GM23338 (cell line): ENCODE measurements around the gene ETV5.

Experiments used
- CREB1 ChIP-seq: fragments of 250-450 bp; sonication (Bioruptor Pico); IDR thresholded peaks from 2 replicates; pipeline ENCODE4 v1.5.0; 2020; ENCODE audit warnings: low read depth, mild to moderate bottlenecking, moderate library complexity
- EZH2 ChIP-seq: fragments of 200-600 bp; sonication (generic); IDR thresholded peaks from one replicate; pipeline ENCODE4 v1.8.0; 2017; ENCODE audit warnings: antibody characterized with exemption, mild to moderate bottlenecking, low read depth; ENCODE audit not compliant: unreplicated experiment
- EZH2phosphoT487 ChIP-seq: fragments of 200-600 bp; sonication (generic); IDR thresholded peaks from one replicate; pipeline ENCODE4 v1.8.1; 2018; ENCODE audit warnings: antibody characterized with exemption; ENCODE audit not compliant: unreplicated experiment
- JUNB ChIP-seq: IDR thresholded peaks from one replicate; pipeline ENCODE4 v1.6.1; 2016; ENCODE audit warnings: antibody characterized with exemption; ENCODE audit not compliant: unreplicated experiment
- NANOG ChIP-seq: IDR thresholded peaks from 2 replicates; pipeline ENCODE4 v1.6.1; 2016; ENCODE audit warnings: antibody characterized with exemption, borderline replicate concordance
- POLR2AphosphoS5 ChIP-seq: IDR thresholded peaks from 2 replicates; pipeline ENCODE4 v1.6.1; 2016; ENCODE audit warnings: antibody characterized with exemption, low read depth
- STAT1 ChIP-seq: IDR thresholded peaks from one replicate; pipeline ENCODE4 v1.6.1; 2016; ENCODE audit warnings: antibody characterized with exemption; ENCODE audit not compliant: unreplicated experiment
- ZNF331 ChIP-seq: fragments of 250-450 bp; sonication (Bioruptor Pico); IDR thresholded peaks from 2 replicates; pipeline ENCODE4 v1.5.0; 2020; ENCODE audit warnings: low read depth, mild to moderate bottlenecking, moderate library complexity
- TF ChIP-seq, protein P1 (sequence below), 2 experiments: fragments of 200-600 bp in 1 of 2; sonication (generic) in 1 of 2; conservative IDR thresholded peaks; 2 replicates each; pipeline versions ENCODE4 v1.5.1 to v1.6.1; 2016 to 2017; ENCODE audit warnings: antibody characterized with exemption in 2 of 2, low read depth in 2 of 2, mild to moderate bottlenecking in 2 of 2, moderate library complexity in 1 of 2
- TF ChIP-seq, protein P2 (sequence below): IDR thresholded peaks from one replicate; pipeline ENCODE4 v1.6.1; 2018; ENCODE audit warnings: antibody characterized with exemption; ENCODE audit not compliant: unreplicated experiment
- TF ChIP-seq, protein P3 (sequence below): IDR thresholded peaks from 2 replicates; pipeline ENCODE4 v1.6.1; 2016; ENCODE audit warnings: antibody characterized with exemption
- TF ChIP-seq, protein P4 (sequence below): fragments of 250-450 bp; sonication (Bioruptor Pico); IDR thresholded peaks from 2 replicates; pipeline ENCODE4 v1.5.0; 2020; ENCODE audit warnings: mild to moderate bottlenecking, moderate library complexity

DNA sequence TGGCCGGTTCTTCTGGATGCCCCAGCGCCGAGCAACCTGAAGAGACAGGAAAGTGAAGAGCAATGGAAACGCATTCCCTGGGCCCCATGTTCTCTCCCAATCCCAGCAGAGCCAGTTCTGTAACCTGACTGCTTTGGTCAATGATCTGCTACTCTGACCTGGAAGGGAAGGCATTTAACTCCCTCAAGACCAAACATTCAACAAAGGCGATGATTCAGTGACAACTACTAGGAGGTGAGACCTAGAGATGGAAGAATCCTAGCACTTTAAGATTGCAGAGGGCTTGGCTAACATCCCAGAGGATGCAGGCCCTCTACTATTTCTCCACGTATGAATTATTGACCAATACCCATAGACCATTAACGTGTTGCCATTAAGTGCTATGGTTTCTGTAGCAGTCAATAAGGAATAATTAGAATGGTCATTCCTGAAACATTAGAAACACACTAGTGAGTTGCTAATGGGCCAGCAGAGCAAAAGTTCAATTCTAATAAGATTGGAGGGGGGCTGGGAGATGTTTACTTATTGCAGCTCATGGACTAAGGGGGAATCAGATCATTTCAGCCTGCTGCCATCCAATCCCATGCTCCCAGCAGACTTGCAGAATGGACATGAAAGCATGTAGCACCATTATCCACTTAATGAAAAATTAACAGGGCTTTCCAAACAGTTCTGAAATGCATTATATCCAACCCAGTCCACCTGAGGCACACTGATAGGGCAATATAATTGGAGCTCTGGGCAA lies 56.6 kb downstream of the ETV5 start:
- TF ChIP-seq, protein P1, sequence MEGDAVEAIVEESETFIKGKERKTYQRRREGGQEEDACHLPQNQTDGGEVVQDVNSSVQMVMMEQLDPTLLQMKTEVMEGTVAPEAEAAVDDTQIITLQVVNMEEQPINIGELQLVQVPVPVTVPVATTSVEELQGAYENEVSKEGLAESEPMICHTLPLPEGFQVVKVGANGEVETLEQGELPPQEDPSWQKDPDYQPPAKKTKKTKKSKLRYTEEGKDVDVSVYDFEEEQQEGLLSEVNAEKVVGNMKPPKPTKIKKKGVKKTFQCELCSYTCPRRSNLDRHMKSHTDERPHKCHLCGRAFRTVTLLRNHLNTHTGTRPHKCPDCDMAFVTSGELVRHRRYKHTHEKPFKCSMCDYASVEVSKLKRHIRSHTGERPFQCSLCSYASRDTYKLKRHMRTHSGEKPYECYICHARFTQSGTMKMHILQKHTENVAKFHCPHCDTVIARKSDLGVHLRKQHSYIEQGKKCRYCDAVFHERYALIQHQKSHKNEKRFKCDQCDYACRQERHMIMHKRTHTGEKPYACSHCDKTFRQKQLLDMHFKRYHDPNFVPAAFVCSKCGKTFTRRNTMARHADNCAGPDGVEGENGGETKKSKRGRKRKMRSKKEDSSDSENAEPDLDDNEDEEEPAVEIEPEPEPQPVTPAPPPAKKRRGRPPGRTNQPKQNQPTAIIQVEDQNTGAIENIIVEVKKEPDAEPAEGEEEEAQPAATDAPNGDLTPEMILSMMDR (conservative IDR thresholded peaks at IDR 0.05; ENCODE audit: low read depth in 2 of 2): no peak
- TF ChIP-seq, protein P2, sequence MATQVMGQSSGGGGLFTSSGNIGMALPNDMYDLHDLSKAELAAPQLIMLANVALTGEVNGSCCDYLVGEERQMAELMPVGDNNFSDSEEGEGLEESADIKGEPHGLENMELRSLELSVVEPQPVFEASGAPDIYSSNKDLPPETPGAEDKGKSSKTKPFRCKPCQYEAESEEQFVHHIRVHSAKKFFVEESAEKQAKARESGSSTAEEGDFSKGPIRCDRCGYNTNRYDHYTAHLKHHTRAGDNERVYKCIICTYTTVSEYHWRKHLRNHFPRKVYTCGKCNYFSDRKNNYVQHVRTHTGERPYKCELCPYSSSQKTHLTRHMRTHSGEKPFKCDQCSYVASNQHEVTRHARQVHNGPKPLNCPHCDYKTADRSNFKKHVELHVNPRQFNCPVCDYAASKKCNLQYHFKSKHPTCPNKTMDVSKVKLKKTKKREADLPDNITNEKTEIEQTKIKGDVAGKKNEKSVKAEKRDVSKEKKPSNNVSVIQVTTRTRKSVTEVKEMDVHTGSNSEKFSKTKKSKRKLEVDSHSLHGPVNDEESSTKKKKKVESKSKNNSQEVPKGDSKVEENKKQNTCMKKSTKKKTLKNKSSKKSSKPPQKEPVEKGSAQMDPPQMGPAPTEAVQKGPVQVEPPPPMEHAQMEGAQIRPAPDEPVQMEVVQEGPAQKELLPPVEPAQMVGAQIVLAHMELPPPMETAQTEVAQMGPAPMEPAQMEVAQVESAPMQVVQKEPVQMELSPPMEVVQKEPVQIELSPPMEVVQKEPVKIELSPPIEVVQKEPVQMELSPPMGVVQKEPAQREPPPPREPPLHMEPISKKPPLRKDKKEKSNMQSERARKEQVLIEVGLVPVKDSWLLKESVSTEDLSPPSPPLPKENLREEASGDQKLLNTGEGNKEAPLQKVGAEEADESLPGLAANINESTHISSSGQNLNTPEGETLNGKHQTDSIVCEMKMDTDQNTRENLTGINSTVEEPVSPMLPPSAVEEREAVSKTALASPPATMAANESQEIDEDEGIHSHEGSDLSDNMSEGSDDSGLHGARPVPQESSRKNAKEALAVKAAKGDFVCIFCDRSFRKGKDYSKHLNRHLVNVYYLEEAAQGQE: no peak
- no peak for TF ChIP-seq EZH2
- no peak for TF ChIP-seq CREB1 (CRISPR knock-in tag)
- TF ChIP-seq POLR2AphosphoS5: no peak
- no peak for TF ChIP-seq EZH2phosphoT487
- TF ChIP-seq, protein P3, sequence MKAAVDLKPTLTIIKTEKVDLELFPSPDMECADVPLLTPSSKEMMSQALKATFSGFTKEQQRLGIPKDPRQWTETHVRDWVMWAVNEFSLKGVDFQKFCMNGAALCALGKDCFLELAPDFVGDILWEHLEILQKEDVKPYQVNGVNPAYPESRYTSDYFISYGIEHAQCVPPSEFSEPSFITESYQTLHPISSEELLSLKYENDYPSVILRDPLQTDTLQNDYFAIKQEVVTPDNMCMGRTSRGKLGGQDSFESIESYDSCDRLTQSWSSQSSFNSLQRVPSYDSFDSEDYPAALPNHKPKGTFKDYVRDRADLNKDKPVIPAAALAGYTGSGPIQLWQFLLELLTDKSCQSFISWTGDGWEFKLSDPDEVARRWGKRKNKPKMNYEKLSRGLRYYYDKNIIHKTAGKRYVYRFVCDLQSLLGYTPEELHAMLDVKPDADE: no peak
- no peak for TF ChIP-seq JUNB
- no peak for TF ChIP-seq NANOG
- TF ChIP-seq STAT1: no peak
- TF ChIP-seq, protein P4, sequence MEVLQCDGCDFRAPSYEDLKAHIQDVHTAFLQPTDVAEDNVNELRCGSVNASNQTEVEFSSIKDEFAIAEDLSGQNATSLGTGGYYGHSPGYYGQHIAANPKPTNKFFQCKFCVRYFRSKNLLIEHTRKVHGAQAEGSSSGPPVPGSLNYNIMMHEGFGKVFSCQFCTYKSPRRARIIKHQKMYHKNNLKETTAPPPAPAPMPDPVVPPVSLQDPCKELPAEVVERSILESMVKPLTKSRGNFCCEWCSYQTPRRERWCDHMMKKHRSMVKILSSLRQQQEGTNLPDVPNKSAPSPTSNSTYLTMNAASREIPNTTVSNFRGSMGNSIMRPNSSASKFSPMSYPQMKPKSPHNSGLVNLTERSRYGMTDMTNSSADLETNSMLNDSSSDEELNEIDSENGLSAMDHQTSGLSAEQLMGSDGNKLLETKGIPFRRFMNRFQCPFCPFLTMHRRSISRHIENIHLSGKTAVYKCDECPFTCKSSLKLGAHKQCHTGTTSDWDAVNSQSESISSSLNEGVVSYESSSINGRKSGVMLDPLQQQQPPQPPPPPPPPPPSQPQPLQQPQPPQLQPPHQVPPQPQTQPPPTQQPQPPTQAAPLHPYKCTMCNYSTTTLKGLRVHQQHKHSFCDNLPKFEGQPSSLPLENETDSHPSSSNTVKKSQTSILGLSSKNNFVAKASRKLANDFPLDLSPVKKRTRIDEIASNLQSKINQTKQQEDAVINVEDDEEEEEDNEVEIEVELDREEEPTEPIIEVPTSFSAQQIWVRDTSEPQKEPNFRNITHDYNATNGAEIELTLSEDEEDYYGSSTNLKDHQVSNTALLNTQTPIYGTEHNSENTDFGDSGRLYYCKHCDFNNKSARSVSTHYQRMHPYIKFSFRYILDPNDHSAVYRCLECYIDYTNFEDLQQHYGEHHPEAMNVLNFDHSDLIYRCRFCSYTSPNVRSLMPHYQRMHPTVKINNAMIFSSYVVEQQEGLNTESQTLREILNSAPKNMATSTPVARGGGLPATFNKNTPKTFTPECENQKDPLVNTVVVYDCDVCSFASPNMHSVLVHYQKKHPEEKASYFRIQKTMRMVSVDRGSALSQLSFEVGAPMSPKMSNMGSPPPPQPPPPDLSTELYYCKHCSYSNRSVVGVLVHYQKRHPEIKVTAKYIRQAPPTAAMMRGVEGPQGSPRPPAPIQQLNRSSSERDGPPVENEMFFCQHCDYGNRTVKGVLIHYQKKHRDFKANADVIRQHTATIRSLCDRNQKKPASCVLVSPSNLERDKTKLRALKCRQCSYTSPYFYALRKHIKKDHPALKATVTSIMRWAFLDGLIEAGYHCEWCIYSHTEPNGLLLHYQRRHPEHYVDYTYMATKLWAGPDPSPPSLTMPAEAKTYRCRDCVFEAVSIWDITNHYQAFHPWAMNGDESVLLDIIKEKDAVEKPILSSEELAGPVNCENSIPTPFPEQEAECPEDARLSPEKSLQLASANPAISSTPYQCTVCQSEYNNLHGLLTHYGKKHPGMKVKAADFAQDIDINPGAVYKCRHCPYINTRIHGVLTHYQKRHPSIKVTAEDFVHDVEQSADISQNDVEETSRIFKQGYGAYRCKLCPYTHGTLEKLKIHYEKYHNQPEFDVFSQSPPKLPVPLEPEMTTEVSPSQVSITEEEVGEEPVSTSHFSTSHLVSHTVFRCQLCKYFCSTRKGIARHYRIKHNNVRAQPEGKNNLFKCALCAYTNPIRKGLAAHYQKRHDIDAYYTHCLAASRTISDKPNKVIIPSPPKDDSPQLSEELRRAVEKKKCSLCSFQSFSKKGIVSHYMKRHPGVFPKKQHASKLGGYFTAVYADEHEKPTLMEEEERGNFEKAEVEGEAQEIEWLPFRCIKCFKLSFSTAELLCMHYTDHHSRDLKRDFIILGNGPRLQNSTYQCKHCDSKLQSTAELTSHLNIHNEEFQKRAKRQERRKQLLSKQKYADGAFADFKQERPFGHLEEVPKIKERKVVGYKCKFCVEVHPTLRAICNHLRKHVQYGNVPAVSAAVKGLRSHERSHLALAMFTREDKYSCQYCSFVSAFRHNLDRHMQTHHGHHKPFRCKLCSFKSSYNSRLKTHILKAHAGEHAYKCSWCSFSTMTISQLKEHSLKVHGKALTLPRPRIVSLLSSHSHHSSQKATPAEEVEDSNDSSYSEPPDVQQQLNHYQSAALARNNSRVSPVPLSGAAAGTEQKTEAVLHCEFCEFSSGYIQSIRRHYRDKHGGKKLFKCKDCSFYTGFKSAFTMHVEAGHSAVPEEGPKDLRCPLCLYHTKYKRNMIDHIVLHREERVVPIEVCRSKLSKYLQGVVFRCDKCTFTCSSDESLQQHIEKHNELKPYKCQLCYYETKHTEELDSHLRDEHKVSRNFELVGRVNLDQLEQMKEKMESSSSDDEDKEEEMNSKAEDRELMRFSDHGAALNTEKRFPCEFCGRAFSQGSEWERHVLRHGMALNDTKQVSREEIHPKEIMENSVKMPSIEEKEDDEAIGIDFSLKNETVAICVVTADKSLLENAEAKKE (CRISPR knock-in tag): no peak
- no peak for TF ChIP-seq ZNF331 (CRISPR knock-in tag)
